NT2/D1 (cell line): ENCODE data around the gene PPTC7.

ENCODE experiments used
- SUZ12 ChIP-seq: IDR thresholded peaks from 2 replicates; pipeline ENCODE4 v1.6.1; 2011; ENCODE audit not compliant: insufficient read length, insufficient read depth; ENCODE audit errors: extremely low read depth
- YY1 ChIP-seq: IDR thresholded peaks from 2 replicates; pipeline ENCODE4 v1.6.1; 2011; ENCODE audit not compliant: insufficient read length, insufficient read depth
- ZNF274 ChIP-seq: IDR thresholded peaks from 2 replicates; pipeline ENCODE4 v1.6.1; 2011; ENCODE audit warnings: mild to moderate bottlenecking, low read depth, low read length

DNA sequence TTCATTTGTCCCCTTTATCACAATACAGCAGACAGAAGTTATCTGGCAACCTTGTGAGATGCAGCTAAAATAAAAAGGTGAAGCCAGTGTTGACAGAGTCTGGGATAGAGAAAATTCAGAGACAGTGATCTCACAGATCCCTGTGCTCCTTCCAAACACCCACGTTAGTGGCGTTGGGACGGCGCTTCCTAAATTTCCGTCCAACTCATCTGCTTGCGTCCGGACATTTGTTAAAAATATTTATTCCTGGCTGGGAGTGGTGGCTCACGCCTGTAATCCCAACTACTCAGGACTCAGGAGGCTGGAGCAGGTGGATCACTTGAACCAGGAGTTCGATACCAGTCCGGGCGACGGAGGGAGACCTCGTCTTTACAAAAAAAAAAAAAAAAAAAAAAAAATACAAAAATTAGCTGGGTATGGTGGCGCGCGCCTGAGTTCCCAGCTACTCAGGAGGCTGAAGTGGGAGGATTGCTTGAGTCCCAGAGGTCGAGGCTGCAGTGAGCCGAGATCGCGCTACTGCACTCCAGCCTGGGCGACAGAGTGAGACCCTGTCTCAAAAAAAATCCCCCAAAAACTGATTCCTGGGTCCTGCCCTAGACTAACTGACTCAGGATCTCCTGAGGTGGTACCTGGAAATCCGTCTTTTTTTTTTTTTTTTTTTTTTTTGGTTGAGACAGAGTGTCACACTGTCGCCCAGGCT, 30.1 kb upstream of the PPTC7 start:
- no peak for TF ChIP-seq YY1
- no peak for TF ChIP-seq SUZ12
- no peak for TF ChIP-seq ZNF274
